Activated naive CD8-positive, alpha-beta T cell treated with anti-CD3 and anti-CD28 coated beads, Interleukin-2, amount 50 U/mL, for 24 hours (primary cell): Measurements from ENCODE around the gene C5AR1.
"Not testable (repeated sequence)": the region's sequence is repeated elsewhere in the genome, so short reads cannot be mapped to it uniquely, and the experiment has no call there.

Source experiments
- ATAC-seq: fragments of 150-1000 bp; cut with Tn5 transposase; one replicate; pipeline ENCODE4 v1.10.0; 2021
- DNase-seq: peaks from one replicate; pipeline ENCODE4 v3.0.0; 2021
- H3K27ac Mint-ChIP-seq: one replicate; pipeline ENCODE4 v1.8.0; 2021; ENCODE audit warnings: mild to moderate bottlenecking, mixed read lengths
- H3K27me3 Mint-ChIP-seq: one replicate; pipeline ENCODE4 v1.8.0; 2021; ENCODE audit warnings: mixed read lengths
- H3K36me3 Mint-ChIP-seq: one replicate; pipeline ENCODE4 v1.8.0; 2021; ENCODE audit warnings: low read depth, mixed read lengths
- H3K4me1 Mint-ChIP-seq: one replicate; pipeline ENCODE4 v1.8.0; 2021; ENCODE audit warnings: mixed read lengths
- H3K4me3 Mint-ChIP-seq: one replicate; pipeline ENCODE4 v1.8.0; 2021; ENCODE audit warnings: mild to moderate bottlenecking, moderate library complexity, mixed read lengths
- H3K9me3 Mint-ChIP-seq: one replicate; pipeline ENCODE4 v1.8.0; 2021; ENCODE audit warnings: mixed read lengths

The C5AR1 gene

DNA sequence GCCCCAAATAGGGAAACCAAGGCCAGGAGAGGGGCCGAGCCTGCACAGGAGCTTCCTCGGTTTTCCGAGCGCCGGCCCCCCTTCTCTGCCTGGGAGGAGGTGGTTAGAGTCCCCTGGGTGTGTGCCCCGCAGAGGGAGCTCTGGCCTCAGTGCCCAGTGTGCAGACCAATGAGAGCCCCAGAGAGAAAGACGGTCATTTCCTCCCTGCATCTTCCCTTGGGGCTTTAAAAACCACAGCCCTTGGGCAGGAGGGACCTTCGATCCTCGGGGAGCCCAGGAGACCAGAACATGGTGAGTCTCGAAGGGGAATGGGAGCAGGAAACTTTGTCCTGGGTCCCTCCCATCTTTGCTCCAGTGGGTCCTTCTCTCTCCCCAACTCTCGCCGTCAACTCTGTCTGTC lies at the start of gene C5AR1:
Gene C5AR1 (plus strand): TSS at position 254 of the 400 bp plus-strand sequence. CDS start 35 bp downstream, at position 289.
- ATAC-seq = no peak
- no peak for DNase-seq
- no peak within 1 kb of the TSS for H3K27ac Mint-ChIP-seq
- H3K4me1 Mint-ChIP-seq = peaks cover 4% of the 10 kb centered on the region
- no peaks in the 10 kb centered on the region for H3K9me3 Mint-ChIP-seq
- H3K36me3 Mint-ChIP-seq = no peaks in the 10 kb centered on the region
- peaks cover 36% of the 10 kb centered on the region for H3K27me3 Mint-ChIP-seq
- H3K4me3 Mint-ChIP-seq = no peak within 1 kb of the TSS

DNA sequence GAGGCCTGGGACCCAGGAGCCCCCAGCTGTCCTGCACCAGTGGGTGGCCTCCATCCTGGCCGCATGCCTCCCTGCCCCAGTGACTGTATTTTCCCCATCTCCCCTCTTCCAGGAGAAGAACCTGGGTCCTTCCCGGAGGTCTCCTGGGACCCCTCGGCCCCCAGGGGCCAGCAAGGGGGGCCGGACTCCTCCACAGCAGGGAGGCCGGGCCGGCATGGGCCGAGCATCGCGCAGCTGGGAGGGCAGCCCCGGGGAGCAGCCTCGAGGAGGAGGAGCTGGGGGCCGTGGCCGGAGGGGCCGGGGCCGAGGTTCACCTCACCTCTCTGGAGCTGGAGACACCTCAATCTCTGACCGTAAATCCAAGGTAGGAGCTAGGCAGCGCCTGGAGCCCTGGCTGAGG lies 49.2 kb upstream of the C5AR1 start:
- Mint-ChIP-seq H3K4me1 (peaks cover 31% of the 10 kb centered on the region), H3K27ac (no peak overlapping the region), H3K36me3 (peaks cover 30% of the 10 kb centered on the region), H3K4me3 (no peak overlapping the region), H3K27me3 (no peaks in the 10 kb centered on the region), H3K9me3 (no peaks in the 10 kb centered on the region)
- ATAC-seq = no peak
- DNase-seq = no peak

- H3K36me3 Mint-ChIP-seq = peaks cover 33% of the 10 kb centered on the region
- H3K4me3 Mint-ChIP-seq, H3K27me3 Mint-ChIP-seq, ATAC-seq, H3K27ac Mint-ChIP-seq, H3K9me3 Mint-ChIP-seq, DNase-seq: not testable (repeated sequence)
- H3K4me1 Mint-ChIP-seq = peaks cover 24% of the 10 kb centered on the region
These were observed 47.5 kb upstream of the C5AR1 start for GRCh38 chr19:47261946-47262793.

DNA sequence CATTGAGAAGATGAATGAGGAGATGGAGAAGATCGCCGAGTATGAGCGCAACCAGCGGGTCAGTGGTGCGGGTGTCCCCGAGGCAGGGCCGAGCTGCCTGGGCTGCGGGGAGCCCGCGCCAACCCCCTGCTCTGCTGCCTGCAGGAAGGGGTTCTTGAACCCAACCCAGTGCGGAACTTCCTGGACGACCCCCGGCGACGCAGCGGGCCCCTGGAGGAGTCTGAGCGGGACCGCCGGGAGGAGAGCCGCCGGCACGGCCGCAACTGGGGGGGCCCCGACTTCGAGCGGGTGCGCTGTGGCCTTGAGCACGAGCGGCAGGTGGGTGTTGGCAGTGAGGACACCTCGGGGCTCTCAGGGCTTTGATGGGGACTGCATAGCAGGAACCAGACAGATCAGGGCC lies 45.0 kb upstream of the C5AR1 start:
- H3K27me3 Mint-ChIP-seq = no peaks in the 10 kb centered on the region
- H3K4me1 Mint-ChIP-seq = peaks cover 4% of the 10 kb centered on the region
- no peak overlapping the region for H3K4me3 Mint-ChIP-seq
- peaks cover 29% of the 10 kb centered on the region for H3K36me3 Mint-ChIP-seq
- H3K27ac Mint-ChIP-seq = no peak overlapping the region
- DNase-seq (no peak), ATAC-seq (no peak)
- no peaks in the 10 kb centered on the region for H3K9me3 Mint-ChIP-seq

- DNase-seq = no peak
- Mint-ChIP-seq H3K9me3 (no peaks in the 10 kb centered on the region), H3K4me1 (peaks cover 2% of the 10 kb centered on the region), H3K36me3 (peaks cover 16% of the 10 kb centered on the region), H3K27me3 (no peaks in the 10 kb centered on the region), H3K4me3 (no peak overlapping the region), H3K27ac (peak overlapping the region; percentile 27)
- ATAC-seq = no peak
These were observed 43.2 kb upstream of the C5AR1 start for GRCh38 chr19:47266401-47266941.

DNA sequence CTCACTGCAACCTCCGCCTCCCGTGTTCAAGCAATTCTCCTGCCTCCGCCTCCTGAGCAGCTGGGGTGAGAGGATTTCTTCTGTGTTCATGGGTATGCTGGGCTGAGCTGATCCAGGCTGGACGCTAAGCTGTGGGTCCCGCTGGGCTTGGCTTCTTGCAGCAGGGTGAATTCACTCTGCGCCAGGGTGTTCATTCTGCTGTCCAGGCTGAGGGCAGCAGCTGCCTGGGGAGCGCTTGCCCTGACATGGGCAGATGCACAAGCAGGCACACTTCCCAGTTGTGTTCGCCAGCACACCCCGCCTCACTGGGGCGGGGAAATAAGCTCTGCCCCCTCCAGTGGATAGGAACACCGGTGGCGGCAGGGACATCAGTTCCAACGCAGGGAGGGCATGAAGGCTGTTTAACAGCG lies 42.3 kb upstream of the C5AR1 start:
- Mint-ChIP-seq H3K9me3 (no peaks in the 10 kb centered on the region), H3K4me3 (no peak overlapping the region), H3K36me3 (peaks cover 16% of the 10 kb centered on the region), H3K4me1 (peaks cover 3% of the 10 kb centered on the region), H3K27ac (no peak overlapping the region), H3K27me3 (no peaks in the 10 kb centered on the region)
- ATAC-seq (no peak), DNase-seq (no peak)

- H3K9me3 Mint-ChIP-seq = no peaks in the 10 kb centered on the region
- no peaks in the 10 kb centered on the region for H3K27me3 Mint-ChIP-seq
- no peak overlapping the region for H3K4me3 Mint-ChIP-seq
- H3K36me3 Mint-ChIP-seq = peaks cover 14% of the 10 kb centered on the region
- peaks cover 8% of the 10 kb centered on the region for H3K4me1 Mint-ChIP-seq
- DNase-seq (no peak), ATAC-seq (no peak)
- no peak overlapping the region for H3K27ac Mint-ChIP-seq
These were observed 41.6 kb upstream of the C5AR1 start for GRCh38 chr19:47268028-47268427.

- Mint-ChIP-seq H3K4me1 (peaks cover 9% of the 10 kb centered on the region), H3K27ac (no peak overlapping the region), H3K27me3 (no peaks in the 10 kb centered on the region), H3K4me3 (no peak overlapping the region), H3K36me3 (peaks cover 10% of the 10 kb centered on the region), H3K9me3 (no peaks in the 10 kb centered on the region)
- no peak for DNase-seq
- ATAC-seq = no peak
These were observed 40.1 kb upstream of the C5AR1 start for GRCh38 chr19:47269596-47269995.

GRCh38 chr19:47270408-47270807 lies 39.3 kb upstream of the C5AR1 start:
- peaks cover 8% of the 10 kb centered on the region for H3K36me3 Mint-ChIP-seq
- no peaks in the 10 kb centered on the region for H3K9me3 Mint-ChIP-seq
- no peak overlapping the region for H3K4me3 Mint-ChIP-seq
- peaks cover 12% of the 10 kb centered on the region for H3K4me1 Mint-ChIP-seq
- DNase-seq (no peak), ATAC-seq (no peak)
- H3K27me3 Mint-ChIP-seq = no peaks in the 10 kb centered on the region
- no peak overlapping the region for H3K27ac Mint-ChIP-seq

- Mint-ChIP-seq H3K4me3 (no peak overlapping the region), H3K27ac (peak overlapping the region; percentile 46), H3K27me3 (no peaks in the 10 kb centered on the region), H3K4me1 (peaks cover 17% of the 10 kb centered on the region), H3K36me3 (peaks cover 9% of the 10 kb centered on the region), H3K9me3 (no peaks in the 10 kb centered on the region)
- no peak for ATAC-seq
- DNase-seq = no peak
These were observed 37.7 kb upstream of the C5AR1 start for GRCh38 chr19:47271949-47272348.

DNA sequence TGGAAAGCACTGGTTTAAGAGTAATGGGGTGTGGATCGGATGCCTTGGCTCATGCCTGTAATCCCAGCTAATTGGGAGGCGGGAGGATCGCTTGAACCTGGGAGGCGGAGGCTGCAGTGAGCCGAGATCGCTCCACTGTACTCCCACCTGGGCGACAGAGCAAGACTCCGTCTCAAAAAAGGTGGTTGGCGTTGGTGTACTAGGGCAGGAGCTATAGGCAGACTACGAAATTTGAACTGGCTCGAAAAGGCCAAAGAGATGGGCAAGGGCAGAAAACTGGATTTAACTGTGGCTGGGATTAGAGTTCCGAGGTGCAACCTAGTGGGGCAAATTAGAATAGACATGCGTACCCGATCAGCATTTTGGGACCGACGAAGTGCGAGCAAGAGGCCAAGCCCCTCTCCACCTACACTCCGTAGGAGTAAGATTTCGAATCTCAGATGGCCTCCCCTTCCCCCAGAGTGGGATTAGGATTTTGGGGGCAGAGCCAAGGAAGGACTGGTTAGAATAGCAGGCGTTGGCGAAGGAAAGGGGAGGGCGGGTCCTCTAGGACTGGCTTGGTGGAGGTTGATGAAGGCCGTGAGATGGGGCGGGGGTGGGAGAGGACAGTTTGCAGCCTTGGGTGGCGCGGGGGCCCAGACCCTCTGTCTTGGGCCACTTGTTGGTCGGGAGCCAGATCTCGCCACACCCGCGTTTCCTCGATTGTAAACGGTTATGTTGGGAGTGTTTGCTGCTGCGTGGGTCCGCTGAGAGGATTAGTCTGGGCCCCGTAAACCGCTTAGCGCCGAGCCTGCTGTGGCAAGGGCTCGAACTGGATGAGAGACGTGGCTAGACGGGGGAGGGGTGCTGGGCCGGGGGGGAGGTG lies 37.0 kb upstream of the C5AR1 start:
- no peaks in the 10 kb centered on the region for H3K9me3 Mint-ChIP-seq
- peak overlapping the region; percentile 83 for H3K4me3 Mint-ChIP-seq
- H3K27ac Mint-ChIP-seq = peak overlapping the region; percentile 46
- peak; percentile 61 for DNase-seq
- peaks cover 9% of the 10 kb centered on the region for H3K36me3 Mint-ChIP-seq
- no peak for ATAC-seq
- H3K27me3 Mint-ChIP-seq = no peaks in the 10 kb centered on the region
- H3K4me1 Mint-ChIP-seq = peaks cover 17% of the 10 kb centered on the region

DNA sequence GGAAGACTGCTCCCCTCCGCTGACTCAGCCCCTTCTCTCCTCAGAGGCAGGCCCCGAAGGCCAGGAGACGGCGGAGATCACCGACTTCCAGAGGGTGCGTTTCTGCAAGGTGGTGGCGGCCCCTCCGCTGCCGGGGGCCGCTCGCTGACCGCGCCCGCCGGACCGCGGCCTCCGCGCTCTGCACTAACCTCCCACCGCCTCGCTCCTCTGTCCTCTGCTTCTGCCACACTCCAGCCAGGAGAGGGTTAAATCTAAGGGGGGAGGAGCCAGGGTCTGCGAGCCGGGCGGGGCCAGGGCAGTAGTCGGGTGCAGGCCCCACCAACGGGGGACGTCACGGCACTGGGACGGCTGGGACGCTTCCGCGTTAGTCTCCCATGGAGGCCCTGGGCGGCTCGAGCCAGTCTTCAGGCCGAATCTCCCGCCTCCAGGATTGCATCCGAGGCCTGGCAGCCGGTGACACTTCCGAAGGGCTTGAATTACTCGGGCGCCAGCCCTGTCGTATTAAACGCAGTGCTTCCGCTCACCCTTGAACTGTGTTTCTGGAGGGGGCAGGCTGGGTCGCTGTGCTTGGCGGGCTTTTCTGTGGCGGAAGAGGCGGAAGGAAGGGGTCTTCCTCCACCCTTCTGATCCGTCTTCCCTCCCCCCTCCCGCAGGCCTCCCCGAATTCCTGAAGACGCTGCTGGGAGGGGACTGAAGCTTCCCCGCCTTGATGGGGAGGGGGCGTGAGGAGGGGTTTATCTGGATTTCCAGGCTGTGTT lies 36.2 kb upstream of the C5AR1 start:
- Mint-ChIP-seq H3K36me3 (peaks cover 8% of the 10 kb centered on the region), H3K9me3 (no peaks in the 10 kb centered on the region), H3K27ac (peak overlapping the region; percentile 90), H3K4me3 (peak overlapping the region; percentile 83), H3K27me3 (no peaks in the 10 kb centered on the region), H3K4me1 (peaks cover 19% of the 10 kb centered on the region)
- peak; percentile 83 for ATAC-seq
- peak; percentile 88 for DNase-seq

- ATAC-seq (peak; percentile 77), DNase-seq (peak; percentile 100)
- H3K4me1 Mint-ChIP-seq = peaks cover 19% of the 10 kb centered on the region
- no peaks in the 10 kb centered on the region for H3K9me3 Mint-ChIP-seq
- H3K27ac Mint-ChIP-seq = peak within 1 kb of the TSS; percentile 90
- H3K36me3 Mint-ChIP-seq = peaks cover 6% of the 10 kb centered on the region
- H3K27me3 Mint-ChIP-seq = no peaks in the 10 kb centered on the region
- peak within 1 kb of the TSS; percentile 83 for H3K4me3 Mint-ChIP-seq
These were observed 35.4 kb upstream of the C5AR1 start, which contains the start of gene INAFM1 for GRCh38 chr19:47274071-47274890. INAFM1 (plus strand) TSS chr19:47274885; CDS start chr19:47274920, 35 bp downstream.
